ENCODE measurements around the gene EPHB4. TPM values are rescaled to one million over a fixed set of nuclear protein-coding genes. Genes with fewer than 3 reads are reported as not detected.

Gene EPHB4
- total and polyA plus RNA-seq, 10 of the 15 experiments (the other 5 are each of a cell fraction or from before 2014, with no cell fraction given) = 0.32 to 0.85 (median 0.48) TPM; not detected in 4

DNA sequence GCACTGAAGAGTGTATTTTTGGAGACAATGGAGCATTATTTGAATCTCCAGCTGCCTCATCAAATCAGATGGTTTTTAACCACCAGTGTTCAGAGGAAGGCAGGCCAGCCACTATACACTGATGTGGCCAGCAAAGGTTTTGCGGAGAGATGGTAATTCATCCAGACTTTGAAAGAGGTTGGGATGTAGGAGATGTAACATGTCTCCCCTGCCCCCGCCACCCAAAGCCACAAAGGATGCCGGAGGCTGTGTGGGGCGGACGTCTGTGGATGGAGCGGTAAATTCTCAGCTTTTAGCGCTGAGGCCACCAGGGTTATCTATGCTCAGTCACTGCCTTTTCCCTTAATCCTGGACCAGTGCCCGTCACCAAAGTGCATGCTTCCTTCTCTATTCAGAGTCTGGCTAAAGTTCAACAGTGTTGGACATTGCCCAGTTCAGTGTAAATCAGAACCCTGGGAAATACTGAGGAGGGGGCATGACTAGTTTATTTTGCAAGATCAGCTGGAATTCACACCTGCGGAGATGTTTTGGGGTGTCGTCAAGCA is 36.2 kb upstream of the EPHB4 start (continued):
- TF ChIP-seq, protein P1, sequence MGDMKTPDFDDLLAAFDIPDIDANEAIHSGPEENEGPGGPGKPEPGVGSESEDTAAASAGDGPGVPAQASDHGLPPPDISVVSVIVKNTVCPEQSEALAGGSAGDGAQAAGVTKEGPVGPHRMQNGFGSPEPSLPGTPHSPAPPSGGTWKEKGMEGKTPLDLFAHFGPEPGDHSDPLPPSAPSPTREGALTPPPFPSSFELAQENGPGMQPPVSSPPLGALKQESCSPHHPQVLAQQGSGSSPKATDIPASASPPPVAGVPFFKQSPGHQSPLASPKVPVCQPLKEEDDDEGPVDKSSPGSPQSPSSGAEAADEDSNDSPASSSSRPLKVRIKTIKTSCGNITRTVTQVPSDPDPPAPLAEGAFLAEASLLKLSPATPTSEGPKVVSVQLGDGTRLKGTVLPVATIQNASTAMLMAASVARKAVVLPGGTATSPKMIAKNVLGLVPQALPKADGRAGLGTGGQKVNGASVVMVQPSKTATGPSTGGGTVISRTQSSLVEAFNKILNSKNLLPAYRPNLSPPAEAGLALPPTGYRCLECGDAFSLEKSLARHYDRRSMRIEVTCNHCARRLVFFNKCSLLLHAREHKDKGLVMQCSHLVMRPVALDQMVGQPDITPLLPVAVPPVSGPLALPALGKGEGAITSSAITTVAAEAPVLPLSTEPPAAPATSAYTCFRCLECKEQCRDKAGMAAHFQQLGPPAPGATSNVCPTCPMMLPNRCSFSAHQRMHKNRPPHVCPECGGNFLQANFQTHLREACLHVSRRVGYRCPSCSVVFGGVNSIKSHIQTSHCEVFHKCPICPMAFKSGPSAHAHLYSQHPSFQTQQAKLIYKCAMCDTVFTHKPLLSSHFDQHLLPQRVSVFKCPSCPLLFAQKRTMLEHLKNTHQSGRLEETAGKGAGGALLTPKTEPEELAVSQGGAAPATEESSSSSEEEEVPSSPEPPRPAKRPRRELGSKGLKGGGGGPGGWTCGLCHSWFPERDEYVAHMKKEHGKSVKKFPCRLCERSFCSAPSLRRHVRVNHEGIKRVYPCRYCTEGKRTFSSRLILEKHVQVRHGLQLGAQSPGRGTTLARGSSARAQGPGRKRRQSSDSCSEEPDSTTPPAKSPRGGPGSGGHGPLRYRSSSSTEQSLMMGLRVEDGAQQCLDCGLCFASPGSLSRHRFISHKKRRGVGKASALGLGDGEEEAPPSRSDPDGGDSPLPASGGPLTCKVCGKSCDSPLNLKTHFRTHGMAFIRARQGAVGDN (IDR thresholded peaks at IDR 0.05) = no peak
- TF ChIP-seq FOXM1 (IDR thresholded peaks at IDR 0.05; ENCODE audit: low read depth, low read length) = no peak
- TF ChIP-seq, protein P2, sequence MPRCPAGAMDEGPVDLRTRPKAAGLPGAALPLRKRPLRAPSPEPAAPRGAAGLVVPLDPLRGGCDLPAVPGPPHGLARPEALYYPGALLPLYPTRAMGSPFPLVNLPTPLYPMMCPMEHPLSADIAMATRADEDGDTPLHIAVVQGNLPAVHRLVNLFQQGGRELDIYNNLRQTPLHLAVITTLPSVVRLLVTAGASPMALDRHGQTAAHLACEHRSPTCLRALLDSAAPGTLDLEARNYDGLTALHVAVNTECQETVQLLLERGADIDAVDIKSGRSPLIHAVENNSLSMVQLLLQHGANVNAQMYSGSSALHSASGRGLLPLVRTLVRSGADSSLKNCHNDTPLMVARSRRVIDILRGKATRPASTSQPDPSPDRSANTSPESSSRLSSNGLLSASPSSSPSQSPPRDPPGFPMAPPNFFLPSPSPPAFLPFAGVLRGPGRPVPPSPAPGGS (IDR thresholded peaks at IDR 0.05; ENCODE audit: borderline replicate concordance, insufficient read depth, low read depth, low read length, poor library complexity, severe bottlenecking) = no peak

GRCh38 chr7:100861616-100861985 is 34.3 kb upstream of the EPHB4 start:
- Histone ChIP-seq H3K9ac (ENCODE audit: control insufficient read depth, insufficient read depth, low read length) (no peak overlapping the region), H3K36me3 (ENCODE audit: control insufficient read depth in 2 of 2, insufficient read depth in 2 of 2, low read length in 1 of 2) (peaks cover 4 to 8% of the 10 kb centered on the region in 2 experiments; a peak in 3 of 4 replicates), H3K4me2 (ENCODE audit: control insufficient read depth, insufficient read depth) (no peak overlapping the region), H3K4me1 (ENCODE audit: control insufficient read depth, insufficient read depth, low read length) (peaks cover 1% of the 10 kb centered on the region), H3K79me2 (ENCODE audit: control insufficient read depth, insufficient read depth, low read length) (peaks cover 1% of the 10 kb centered on the region; the same call in 1 of the 2 replicates), H3K27me3 (replicated peaks in 1 of 2; ENCODE audit: control insufficient read depth in 2 of 2, insufficient read depth in 2 of 2, low read length in 1 of 2) (no peaks in the 10 kb centered on the region), H3K4me3 (no peak overlapping the region), H3K27ac (ENCODE audit: control insufficient read depth, insufficient read depth) (no peak overlapping the region), H4K20me1 (ENCODE audit: control insufficient read depth, insufficient read depth) (no peaks in the 10 kb centered on the region), H3K9me3 (replicated peaks; ENCODE audit: control insufficient read depth, insufficient read depth, low read length) (no peaks in the 10 kb centered on the region), H2AFZ (ENCODE audit: control insufficient read depth, low read depth, low read length) (no peak overlapping the region)
- DNase-seq (ENCODE audit: low read depth, low spot score) (no peak), ATAC-seq (no peak), FAIRE-seq (no peak)
- in situ Hi-C loops (cut with MboI) (no loop called here), intact Hi-C loops (cut with micrococcal nuclease; ENCODE audit: unreplicated experiment) (no loop called here)
- SMC1A ChIA-PET (ENCODE audit: uncharacterized antibody, unreplicated experiment) = no interaction called here
- CTCF ChIA-PET = interaction anchor here (0.7 kb wide), 1 partner anchor 9 kb away, joined by 4 read pairs; the partner anchor contains the start of gene SLC12A9
- BruUV-seq (replicated peaks) = no TSS peak
- RAD21 ChIA-PET (ENCODE audit: unreplicated experiment) = interaction anchor here (0.9 kb wide), 1 partner anchor 9 kb away, joined by 3 read pairs; the partner anchor contains the start of gene SLC12A9
- WGBS (ENCODE audit: insufficient coverage, insufficient replicate concordance, low lambda C conversion rate, missing lambda C conversion rate) = 88% methylated on average over 10 of the region's 14 CpGs
- POLR2A ChIA-PET = interaction anchor here (0.5 to 1.3 kb wide), 4 partner anchors 13 to 342 kb away, joined by 3 to 7 read pairs (median 4); partner anchors contain the start of gene SRRT
- TF ChIP-seq, protein P3, sequence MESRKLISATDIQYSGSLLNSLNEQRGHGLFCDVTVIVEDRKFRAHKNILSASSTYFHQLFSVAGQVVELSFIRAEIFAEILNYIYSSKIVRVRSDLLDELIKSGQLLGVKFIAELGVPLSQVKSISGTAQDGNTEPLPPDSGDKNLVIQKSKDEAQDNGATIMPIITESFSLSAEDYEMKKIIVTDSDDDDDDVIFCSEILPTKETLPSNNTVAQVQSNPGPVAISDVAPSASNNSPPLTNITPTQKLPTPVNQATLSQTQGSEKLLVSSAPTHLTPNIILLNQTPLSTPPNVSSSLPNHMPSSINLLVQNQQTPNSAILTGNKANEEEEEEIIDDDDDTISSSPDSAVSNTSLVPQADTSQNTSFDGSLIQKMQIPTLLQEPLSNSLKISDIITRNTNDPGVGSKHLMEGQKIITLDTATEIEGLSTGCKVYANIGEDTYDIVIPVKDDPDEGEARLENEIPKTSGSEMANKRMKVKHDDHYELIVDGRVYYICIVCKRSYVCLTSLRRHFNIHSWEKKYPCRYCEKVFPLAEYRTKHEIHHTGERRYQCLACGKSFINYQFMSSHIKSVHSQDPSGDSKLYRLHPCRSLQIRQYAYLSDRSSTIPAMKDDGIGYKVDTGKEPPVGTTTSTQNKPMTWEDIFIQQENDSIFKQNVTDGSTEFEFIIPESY (IDR thresholded peaks at IDR 0.05) = no peak
- TF ChIP-seq EP300 (IDR thresholded peaks at IDR 0.05; ENCODE audit: borderline replicate concordance in 1 of 2, control insufficient read depth in 1 of 2, low read depth in 2 of 2, low read length in 2 of 2) (no peak), GABPA (IDR thresholded peaks at IDR 0.05; ENCODE audit: low read depth) (no peak), ZZZ3 (IDR thresholded peaks at IDR 0.05; ENCODE audit: control insufficient read depth, insufficient read length, low read depth) (no peak)
- TF ChIP-seq, protein P1 (IDR thresholded peaks at IDR 0.05) = no peak
